Measurements from ENCODE around the gene SH3RF3. TPM values are rescaled to one million over a fixed set of nuclear protein-coding genes. Genes with fewer than 3 reads are reported as not detected.

Gene SH3RF3
- total RNA-seq, 1 donor from 2014 or later: 7.3 TPM

- no peak overlapping the region for H3K27ac ChIP-seq (ENCODE audit: low read depth, low read length)
- no peak overlapping the region for H2AFZ ChIP-seq (ENCODE audit: low read depth, low read length)
- Mint-ChIP-seq H3K4me1 (ENCODE audit: low read depth, unreplicated experiment) (peaks cover 5% of the 10 kb centered on the region), H3K36me3 (ENCODE audit: low read depth, unreplicated experiment) (peaks cover 17% of the 10 kb centered on the region), H3K9me3 (ENCODE audit: unreplicated experiment) (no peaks in the 10 kb centered on the region), H3K4me3 (ENCODE audit: unreplicated experiment) (no peak overlapping the region), H3K27ac (ENCODE audit: unreplicated experiment) (no peak overlapping the region), H3K27me3 (ENCODE audit: low read depth, unreplicated experiment) (peaks cover 24% of the 10 kb centered on the region)
- no peaks in the 10 kb centered on the region for H3K79me2 ChIP-seq (ENCODE audit: insufficient read depth, low read length)
- H3K27me3 ChIP-seq (ENCODE audit: insufficient read depth, low read length): no peaks in the 10 kb centered on the region
- no peak overlapping the region for H3K4me2 ChIP-seq (ENCODE audit: low read length)
- no peaks in the 10 kb centered on the region for H3K9me3 ChIP-seq (ENCODE audit: insufficient read depth, low read depth, low read length)
- TF ChIP-seq CTCF (IDR thresholded peaks at IDR 0.05; ENCODE audit: insufficient read depth, low read depth, low read length) (no peak), EZH2 (IDR thresholded peaks at IDR 0.05; ENCODE audit: insufficient read depth, low read length) (no peak)
- no peak for FAIRE-seq
- H3K36me3 ChIP-seq (ENCODE audit: insufficient read depth, low read length): no peaks in the 10 kb centered on the region
- no peaks in the 10 kb centered on the region for H4K20me1 ChIP-seq (ENCODE audit: insufficient read depth, low read length)
- H3K4me1 ChIP-seq (ENCODE audit: insufficient read depth, low read length): no peaks in the 10 kb centered on the region
- no peak overlapping the region for H3K4me3 ChIP-seq (ENCODE audit: insufficient read depth, low read depth, low read length)
- no peak for DNase-seq (ENCODE audit: low read depth)
- H3K9ac ChIP-seq (ENCODE audit: low read length): no peak overlapping the region
Measured at GRCh38 chr2:109421642-109422041, 292.6 kb downstream of the SH3RF3 start.

- H3K79me2 ChIP-seq (ENCODE audit: insufficient read depth, low read length): no peaks in the 10 kb centered on the region
- no peak overlapping the region for H2AFZ ChIP-seq (ENCODE audit: low read depth, low read length)
- no peak overlapping the region for H3K4me3 ChIP-seq (ENCODE audit: insufficient read depth, low read depth, low read length)
- no peak overlapping the region for H3K27ac ChIP-seq (ENCODE audit: low read depth, low read length)
- no peak for DNase-seq (ENCODE audit: low read depth)
- FAIRE-seq: no peak
- Mint-ChIP-seq H3K4me3 (ENCODE audit: unreplicated experiment) (no peak overlapping the region), H3K4me1 (ENCODE audit: low read depth, unreplicated experiment) (peaks cover 2% of the 10 kb centered on the region), H3K27ac (ENCODE audit: unreplicated experiment) (no peak overlapping the region), H3K9me3 (ENCODE audit: unreplicated experiment) (no peaks in the 10 kb centered on the region), H3K27me3 (ENCODE audit: low read depth, unreplicated experiment) (peaks cover 20% of the 10 kb centered on the region), H3K36me3 (ENCODE audit: low read depth, unreplicated experiment) (peaks cover 17% of the 10 kb centered on the region)
- no peak for TF ChIP-seq CTCF (IDR thresholded peaks at IDR 0.05; ENCODE audit: insufficient read depth, low read depth, low read length)
- TF ChIP-seq EZH2 (IDR thresholded peaks at IDR 0.05; ENCODE audit: insufficient read depth, low read length): no peak
- H3K4me2 ChIP-seq (ENCODE audit: low read length): no peak overlapping the region
- H3K9ac ChIP-seq (ENCODE audit: low read length): no peak overlapping the region
- no peaks in the 10 kb centered on the region for H3K27me3 ChIP-seq (ENCODE audit: insufficient read depth, low read length)
- H4K20me1 ChIP-seq (ENCODE audit: insufficient read depth, low read length): no peaks in the 10 kb centered on the region
- no peaks in the 10 kb centered on the region for H3K4me1 ChIP-seq (ENCODE audit: insufficient read depth, low read length)
- no peaks in the 10 kb centered on the region for H3K36me3 ChIP-seq (ENCODE audit: insufficient read depth, low read length)
- no peaks in the 10 kb centered on the region for H3K9me3 ChIP-seq (ENCODE audit: insufficient read depth, low read depth, low read length)
Measured at GRCh38 chr2:109422071-109422757, 293.2 kb downstream of the SH3RF3 start.

- no peaks in the 10 kb centered on the region for H3K9me3 Mint-ChIP-seq (ENCODE audit: unreplicated experiment)
- H3K4me2 ChIP-seq (ENCODE audit: low read length): no peak overlapping the region
- DNase-seq (ENCODE audit: low read depth) (no peak), FAIRE-seq (no peak)
- H3K36me3 Mint-ChIP-seq (ENCODE audit: low read depth, unreplicated experiment): peaks cover 19% of the 10 kb centered on the region
- H3K27ac ChIP-seq (ENCODE audit: low read depth, low read length): no peak overlapping the region
- no peak overlapping the region for H3K9ac ChIP-seq (ENCODE audit: low read length)
- H3K4me3 ChIP-seq (ENCODE audit: insufficient read depth, low read depth, low read length): no peak overlapping the region
- no peaks in the 10 kb centered on the region for H4K20me1 ChIP-seq (ENCODE audit: insufficient read depth, low read length)
- no peaks in the 10 kb centered on the region for H3K4me1 ChIP-seq (ENCODE audit: insufficient read depth, low read length)
- no peaks in the 10 kb centered on the region for H3K9me3 ChIP-seq (ENCODE audit: insufficient read depth, low read depth, low read length)
- TF ChIP-seq CTCF (IDR thresholded peaks at IDR 0.05; ENCODE audit: insufficient read depth, low read depth, low read length): no peak
- TF ChIP-seq EZH2 (IDR thresholded peaks at IDR 0.05; ENCODE audit: insufficient read depth, low read length): no peak
- no peak overlapping the region for H2AFZ ChIP-seq (ENCODE audit: low read depth, low read length)
- no peak overlapping the region for H3K4me3 Mint-ChIP-seq (ENCODE audit: unreplicated experiment)
- H3K79me2 ChIP-seq (ENCODE audit: insufficient read depth, low read length): no peaks in the 10 kb centered on the region
- no peak overlapping the region for H3K27ac Mint-ChIP-seq (ENCODE audit: unreplicated experiment)
- H3K36me3 ChIP-seq (ENCODE audit: insufficient read depth, low read length): no peaks in the 10 kb centered on the region
- peaks cover 2% of the 10 kb centered on the region for H3K4me1 Mint-ChIP-seq (ENCODE audit: low read depth, unreplicated experiment)
- no peaks in the 10 kb centered on the region for H3K27me3 ChIP-seq (ENCODE audit: insufficient read depth, low read length)
- H3K27me3 Mint-ChIP-seq (ENCODE audit: low read depth, unreplicated experiment): peaks cover 20% of the 10 kb centered on the region
Measured at GRCh38 chr2:109422758-109423500, 293.9 kb downstream of the SH3RF3 start.
